WTC11 (cell line): Measurements from ENCODE around the gene CHKB. TPM values are rescaled to one million over a fixed set of nuclear protein-coding genes. Genes with fewer than 3 reads are reported as not detected.

Source experiments
- ATAC-seq: fragments of 200-7000 bp; cut with Tn5 transposase; 2 replicates; pipeline ENCODE4 v1.10.0; 2021; ENCODE audit warnings: mild to moderate bottlenecking, moderate library complexity
- CTCF ChIA-PET: fragments of 300-600 bp; sonication (Branson Sonifier 250); formaldehyde crosslinking; loops from one replicate; lab custom pipeline; 2021; ENCODE audit warnings: antibody characterized with exemption; lab: Charles Lee
- POLR2A ChIA-PET: fragments of 350-600 bp; sonication (Branson Sonifier 250); formaldehyde crosslinking; loops from one replicate; lab custom pipeline; 2021; ENCODE audit warnings: antibody characterized with exemption; lab: Charles Lee
- DNase-seq: peaks from one replicate; pipeline ENCODE4 v3.0.0; 2021; ENCODE audit warnings: low spot score
- H3K27ac Mint-ChIP-seq: 2 replicates; pipeline ENCODE4 v1.8.0; 2021; ENCODE audit warnings: mixed read lengths
- H3K27me3 Mint-ChIP-seq: 2 replicates; pipeline ENCODE4 v1.8.0; 2021; ENCODE audit warnings: low read depth, mild to moderate bottlenecking, moderate library complexity, mixed read lengths
- H3K36me3 Mint-ChIP-seq: 2 replicates; pipeline ENCODE4 v1.8.0; 2021; ENCODE audit warnings: mixed read lengths
- H3K4me1 Mint-ChIP-seq: 2 replicates; pipeline ENCODE4 v1.8.0; 2022; ENCODE audit warnings: mixed read lengths
- H3K4me3 Mint-ChIP-seq: 2 replicates; pipeline ENCODE4 v1.8.0; 2021; ENCODE audit warnings: mild to moderate bottlenecking, moderate library complexity, mixed read lengths
- H3K9me3 Mint-ChIP-seq: 2 replicates; pipeline ENCODE4 v1.8.0; 2021; ENCODE audit warnings: mixed read lengths
- AR ChIP-seq: fragments of 250-450 bp; sonication (Bioruptor Pico); IDR thresholded peaks from 2 replicates; pipeline ENCODE4 v1.9.0; 2021; ENCODE audit warnings: mild to moderate bottlenecking
- CBFB ChIP-seq: sonication (generic); formaldehyde crosslinking; IDR thresholded peaks from 2 replicates; pipeline ENCODE4 v1.8.1; 2022; ENCODE audit warnings: mild to moderate bottlenecking, low read depth, missing genetic modification reagents
- CDX4 ChIP-seq: fragments of 250-450 bp; sonication (Bioruptor Pico); IDR thresholded peaks from 2 replicates; pipeline ENCODE4 v1.9.0; 2021; ENCODE audit warnings: moderate library complexity, mild to moderate bottlenecking, inconsistent platforms, borderline replicate concordance
- E2F1 ChIP-seq: sonication (generic); formaldehyde crosslinking; IDR thresholded peaks from 2 replicates; pipeline ENCODE4 v1.8.0; 2022; ENCODE audit warnings: mild to moderate bottlenecking, missing genetic modification reagents
- ERG ChIP-seq: fragments of 250-450 bp; sonication (Bioruptor Pico); IDR thresholded peaks from 2 replicates; pipeline ENCODE4 v1.8.0; 2021; ENCODE audit warnings: mild to moderate bottlenecking
- GRHL2 ChIP-seq: fragments of 250-450 bp; sonication (Bioruptor Pico); IDR thresholded peaks from 2 replicates; pipeline ENCODE4 v1.8.0; 2022; ENCODE audit warnings: mild to moderate bottlenecking, moderate library complexity; ENCODE audit not compliant: insufficient replicate concordance, severe bottlenecking
- IRF2 ChIP-seq: sonication (generic); formaldehyde crosslinking; IDR thresholded peaks from 2 replicates; pipeline ENCODE4 v1.8.0; 2022; ENCODE audit warnings: low read depth, missing genetic modification reagents, borderline replicate concordance
- JAZF1 ChIP-seq: fragments of 250-450 bp; sonication (Bioruptor Pico); IDR thresholded peaks from 2 replicates; pipeline ENCODE4 v1.9.0; 2021; ENCODE audit warnings: moderate library complexity, mild to moderate bottlenecking, inconsistent platforms
- NFATC4 ChIP-seq: fragments of 250-450 bp; sonication (Bioruptor Pico); IDR thresholded peaks from 2 replicates; pipeline ENCODE4 v1.9.0; 2021; ENCODE audit warnings: mild to moderate bottlenecking
- NR3C1 ChIP-seq: sonication (generic); formaldehyde crosslinking; conservative IDR thresholded peaks from 2 replicates; pipeline ENCODE4 v1.8.1; 2023; ENCODE audit warnings: low read depth, mild to moderate bottlenecking, missing genetic modification reagents
- STAT6 ChIP-seq: sonication (generic); formaldehyde crosslinking; conservative IDR thresholded peaks from 2 replicates; pipeline ENCODE4 v1.8.1; 2023; ENCODE audit warnings: mild to moderate bottlenecking, low read depth, missing genetic modification reagents, moderate library complexity
- TEAD4 ChIP-seq: sonication (generic); formaldehyde crosslinking; IDR thresholded peaks from 2 replicates; pipeline ENCODE4 v1.8.0; 2022; ENCODE audit warnings: mild to moderate bottlenecking, missing genetic modification reagents
- USF1 ChIP-seq: sonication (generic); formaldehyde crosslinking; IDR thresholded peaks from 2 replicates; pipeline ENCODE4 v1.8.0; 2022; ENCODE audit warnings: mild to moderate bottlenecking, missing genetic modification reagents
- ZNF425 ChIP-seq: fragments of 250-450 bp; sonication (Bioruptor Pico); conservative IDR thresholded peaks from 2 replicates; pipeline ENCODE4 v1.9.0; 2021; ENCODE audit warnings: mild to moderate bottlenecking
- ZNF671 ChIP-seq: fragments of 250-450 bp; sonication (Bioruptor Pico); IDR thresholded peaks from 2 replicates; pipeline ENCODE4 v1.8.0; 2021; ENCODE audit warnings: mild to moderate bottlenecking
- total RNA-seq: library from RNA; stranded (reverse); gene quantifications from 3 replicates; pipeline ENCODE4 v1.2.3, GENCODE V29; 2021

CHKB gene
- total RNA-seq, 1 experiment from 2014 or later: 75.4 TPM

- DNase-seq: no peak
- no peak for ATAC-seq
- Mint-ChIP-seq H3K4me3 (no peak overlapping the region), H3K27me3 (peaks cover 8% of the 10 kb centered on the region), H3K4me1 (no peaks in the 10 kb centered on the region), H3K9me3 (no peaks in the 10 kb centered on the region), H3K36me3 (no peaks in the 10 kb centered on the region), H3K27ac (no peak overlapping the region)
- TF ChIP-seq GRHL2 (CRISPR knock-in tag) (no peak), ERG (CRISPR knock-in tag) (no peak), USF1 (CRISPR knock-in tag) (no peak)
- CTCF ChIA-PET: interaction anchor here (1.1 to 3.7 kb wide), 6 partner anchors 14 to 151 kb away, joined by 4 to 23 read pairs (median 10); partner anchors contain the start of genes SCO2 and SYCE3
- POLR2A ChIA-PET: no interaction called here
These were observed 33.5 kb downstream of the CHKB start for GRCh38 chr22:50548921-50549790.

GRCh38 chr22:50548040-50548920 is 34.4 kb downstream of the CHKB start:
- DNase-seq (no peak), ATAC-seq (no peak)
- TF ChIP-seq CBFB (CRISPR knock-in tag): no peak
- no peak for TF ChIP-seq AR (CRISPR knock-in tag)
- no peak for TF ChIP-seq TEAD4
- TF ChIP-seq ZNF425 (CRISPR knock-in tag): no peak
- no peak for TF ChIP-seq JAZF1 (CRISPR knock-in tag)
- no peak for TF ChIP-seq ZNF671 (CRISPR knock-in tag)
- TF ChIP-seq NFATC4 (CRISPR knock-in tag): no peak
- no peak for TF ChIP-seq E2F1 (CRISPR knock-in tag)
- TF ChIP-seq STAT6 (CRISPR knock-in tag): no peak
- TF ChIP-seq NR3C1: no peak
- TF ChIP-seq CDX4 (CRISPR knock-in tag): no peak
- no peak for TF ChIP-seq IRF2 (CRISPR knock-in tag)
- TF ChIP-seq GRHL2 (CRISPR knock-in tag): no peak

More at GRCh38 chr22:50548040-50548920, 34.4 kb downstream of the CHKB start:
- H3K36me3 Mint-ChIP-seq: no peaks in the 10 kb centered on the region
- ChIA-PET CTCF (interaction anchor here (0.6 to 2.6 kb wide), 10 partner anchors 15 to 402 kb away, joined by 3 to 23 read pairs (median 5); partner anchors contain the start of genes SCO2 and SYCE3), POLR2A (interaction anchor here (0.6 kb wide), 1 partner anchor 39 kb away, joined by 3 read pairs; no protein-coding TSS in a partner anchor)
- H3K27ac Mint-ChIP-seq: no peak overlapping the region
- H3K4me3 Mint-ChIP-seq: no peak overlapping the region
- H3K27me3 Mint-ChIP-seq: peaks cover 11% of the 10 kb centered on the region
- no peaks in the 10 kb centered on the region for H3K9me3 Mint-ChIP-seq
- no peaks in the 10 kb centered on the region for H3K4me1 Mint-ChIP-seq
